Activated naive CD8-positive, alpha-beta T cell treated with anti-CD3 and anti-CD28 coated beads, Interleukin-2, amount 10 ng/mL, durations not matched to agents 7 days and 5 days (primary cell): ENCODE results near the gene SPINDOC. TPM values are rescaled to one million over a fixed set of nuclear protein-coding genes. Genes with fewer than 3 reads are reported as not detected.
A peak's percentile ranks its signal among the peaks of the same experiment; 100 is the strongest.
"Not testable (repeated sequence)": the region's sequence is repeated elsewhere in the genome, so short reads cannot be mapped to it uniquely, and the experiment has no call there.

ENCODE experiments used
- ATAC-seq: fragments of 150-1000 bp; cut with Tn5 transposase; one replicate; pipeline ENCODE4 v1.10.0; 2021; ENCODE audit warnings: low read depth, moderate library complexity
- POLR2A ChIA-PET: fragments of 350-600 bp; sonication (Branson Sonifier 250); formaldehyde crosslinking; loops from one replicate; lab custom pipeline; 2021; ENCODE audit warnings: antibody characterized with exemption; lab: Charles Lee
- DNase-seq: peaks from one replicate; pipeline ENCODE4 v3.0.0; 2021
- H3K27ac Mint-ChIP-seq: one replicate; pipeline ENCODE4 v1.8.0; 2022; ENCODE audit warnings: mild to moderate bottlenecking, mixed read lengths
- H3K27me3 Mint-ChIP-seq: one replicate; pipeline ENCODE4 v1.8.0; 2022; ENCODE audit warnings: mild to moderate bottlenecking, moderate library complexity, mixed read lengths
- H3K36me3 Mint-ChIP-seq: one replicate; pipeline ENCODE4 v1.8.0; 2021; ENCODE audit warnings: mild to moderate bottlenecking, mixed read lengths
- H3K4me1 Mint-ChIP-seq: one replicate; pipeline ENCODE4 v1.8.0; 2021; ENCODE audit warnings: mixed read lengths
- H3K4me3 Mint-ChIP-seq: one replicate; pipeline ENCODE4 v1.8.0; 2022; ENCODE audit warnings: mild to moderate bottlenecking, moderate library complexity, mixed read lengths
- H3K9me3 Mint-ChIP-seq: one replicate; pipeline ENCODE4 v1.8.0; 2021; ENCODE audit warnings: mixed read lengths
- total RNA-seq, 2 experiments: library from RNA; stranded (reverse); gene quantifications; one replicate each; pipeline ENCODE4 v1.2.3, GENCODE V29; 2021

Gene SPINDOC
- total RNA-seq, 2 experiments from 2014 or later, result 35.1 to 35.2 TPM

GRCh38 chr11:63804259-63804658 lies 9.0 kb upstream of the SPINDOC start:
- DNase-seq (no peak), ATAC-seq (no peak)
- no peak overlapping the region for H3K4me3 Mint-ChIP-seq
- no peaks in the 10 kb centered on the region for H3K9me3 Mint-ChIP-seq
- POLR2A ChIA-PET, result no interaction called here
- no peak overlapping the region for H3K27ac Mint-ChIP-seq
- no peaks in the 10 kb centered on the region for H3K36me3 Mint-ChIP-seq
- no peaks in the 10 kb centered on the region for H3K4me1 Mint-ChIP-seq
- peaks cover 9% of the 10 kb centered on the region for H3K27me3 Mint-ChIP-seq

GRCh38 chr11:63805844-63806415 lies 7.3 kb upstream of the SPINDOC start:
- H3K27ac Mint-ChIP-seq, result no peak overlapping the region
- no peak for ATAC-seq
- H3K9me3 Mint-ChIP-seq, result no peaks in the 10 kb centered on the region
- no peaks in the 10 kb centered on the region for H3K36me3 Mint-ChIP-seq
- no peak overlapping the region for H3K4me3 Mint-ChIP-seq
- H3K27me3 Mint-ChIP-seq, result peaks cover 3% of the 10 kb centered on the region
- POLR2A ChIA-PET, result no interaction called here
- H3K4me1 Mint-ChIP-seq, result peaks cover 2% of the 10 kb centered on the region
- DNase-seq, result no peak

- peaks cover 24% of the 10 kb centered on the region for H3K4me1 Mint-ChIP-seq
- H3K27me3 Mint-ChIP-seq, H3K9me3 Mint-ChIP-seq, H3K36me3 Mint-ChIP-seq, ATAC-seq, H3K4me3 Mint-ChIP-seq, DNase-seq, H3K27ac Mint-ChIP-seq: not testable (repeated sequence)
- POLR2A ChIA-PET, result interaction anchor here (0.6 to 1.1 kb wide), 2 partner anchors 96 to 185 kb away, joined by 3 to 4 read pairs; no protein-coding TSS in a partner anchor
These were observed 2.9 kb upstream of the SPINDOC start for GRCh38 chr11:63810383-63810782.

- DNase-seq, result no peak
- Mint-ChIP-seq H3K4me1 (peaks cover 32% of the 10 kb centered on the region), H3K27me3 (no peaks in the 10 kb centered on the region), H3K4me3 (no peak overlapping the region), H3K9me3 (no peaks in the 10 kb centered on the region), H3K27ac (no peak overlapping the region), H3K36me3 (peaks cover 13% of the 10 kb centered on the region)
- ATAC-seq, result no peak
- POLR2A ChIA-PET, result interaction anchor here (1.1 kb wide), 1 partner anchor 183 kb away, joined by 4 read pairs; no protein-coding TSS in a partner anchor
These were observed 1.7 kb upstream of the SPINDOC start for GRCh38 chr11:63811522-63811921.

GRCh38 chr11:63813563-63814382 lies 517 bp downstream of the SPINDOC start:
- Mint-ChIP-seq H3K4me1 (peaks cover 37% of the 10 kb centered on the region), H3K4me3 (peak overlapping the region; percentile 85), H3K9me3 (no peaks in the 10 kb centered on the region), H3K27ac (peak overlapping the region; percentile 67), H3K36me3 (peaks cover 22% of the 10 kb centered on the region), H3K27me3 (no peaks in the 10 kb centered on the region)
- DNase-seq (peak; percentile 65), ATAC-seq (peak; percentile 60)
- POLR2A ChIA-PET, result interaction anchor here (0.6 kb wide), 2 partner anchors 25 to 46 kb away, joined by 3 to 4 read pairs; no protein-coding TSS in a partner anchor

- H3K36me3 Mint-ChIP-seq, result peaks cover 22% of the 10 kb centered on the region
- peak overlapping the region; percentile 60 for H3K27ac Mint-ChIP-seq
- ATAC-seq (no peak), DNase-seq (no peak)
- peaks cover 37% of the 10 kb centered on the region for H3K4me1 Mint-ChIP-seq
- H3K9me3 Mint-ChIP-seq, result no peaks in the 10 kb centered on the region
- H3K4me3 Mint-ChIP-seq, result peak overlapping the region; percentile 85
- H3K27me3 Mint-ChIP-seq, result no peaks in the 10 kb centered on the region
- POLR2A ChIA-PET, result interaction anchor here (0.6 kb wide), 2 partner anchors 24 to 47 kb away, joined by 3 to 4 read pairs; no protein-coding TSS in a partner anchor
These were observed 1.1 kb downstream of the SPINDOC start for GRCh38 chr11:63814383-63814736.

- Mint-ChIP-seq H3K36me3 (peaks cover 29% of the 10 kb centered on the region), H3K9me3 (no peaks in the 10 kb centered on the region), H3K4me1 (peaks cover 34% of the 10 kb centered on the region), H3K27ac (no peak overlapping the region), H3K4me3 (no peak overlapping the region), H3K27me3 (no peaks in the 10 kb centered on the region)
- POLR2A ChIA-PET, result no interaction called here
- ATAC-seq (no peak), DNase-seq (no peak)
These were observed 2.9 kb downstream of the SPINDOC start for GRCh38 chr11:63816166-63816565.

- Mint-ChIP-seq H3K4me3 (no peak overlapping the region), H3K27ac (no peak overlapping the region), H3K9me3 (no peaks in the 10 kb centered on the region), H3K27me3 (no peaks in the 10 kb centered on the region), H3K4me1 (peaks cover 34% of the 10 kb centered on the region), H3K36me3 (peaks cover 33% of the 10 kb centered on the region)
- DNase-seq, result no peak
- no peak for ATAC-seq
- POLR2A ChIA-PET, result no interaction called here
These were observed 3.5 kb downstream of the SPINDOC start for GRCh38 chr11:63816732-63817131.

- Mint-ChIP-seq H3K27ac (no peak overlapping the region), H3K4me1 (peaks cover 29% of the 10 kb centered on the region), H3K9me3 (no peaks in the 10 kb centered on the region), H3K27me3 (no peaks in the 10 kb centered on the region), H3K4me3 (no peak overlapping the region), H3K36me3 (peaks cover 39% of the 10 kb centered on the region)
- ATAC-seq, result no peak
- POLR2A ChIA-PET, result no interaction called here
- no peak for DNase-seq
These were observed 4.7 kb downstream of the SPINDOC start for GRCh38 chr11:63817758-63818498.

- ATAC-seq, result no peak
These were observed 5.4 kb downstream of the SPINDOC start for GRCh38 chr11:63818609-63819008.

GRCh38 chr11:63821411-63821810 lies 8.2 kb downstream of the SPINDOC start:
- POLR2A ChIA-PET, result no interaction called here
- ATAC-seq, result no peak
- H3K4me3 Mint-ChIP-seq, result no peak overlapping the region
- no peak for DNase-seq
- no peaks in the 10 kb centered on the region for H3K9me3 Mint-ChIP-seq
- peaks cover 14% of the 10 kb centered on the region for H3K4me1 Mint-ChIP-seq
- H3K27ac Mint-ChIP-seq, result no peak overlapping the region
- H3K27me3 Mint-ChIP-seq, result no peaks in the 10 kb centered on the region
- H3K36me3 Mint-ChIP-seq, result peaks cover 42% of the 10 kb centered on the region

More at GRCh38 chr11:63818609-63819008, 5.4 kb downstream of the SPINDOC start:
- POLR2A ChIA-PET, result no interaction called here
- H3K9me3 Mint-ChIP-seq, result no peaks in the 10 kb centered on the region
- DNase-seq, result no peak
- H3K27ac Mint-ChIP-seq, result no peak overlapping the region
- no peaks in the 10 kb centered on the region for H3K27me3 Mint-ChIP-seq
- H3K36me3 Mint-ChIP-seq, result peaks cover 44% of the 10 kb centered on the region
- no peak overlapping the region for H3K4me3 Mint-ChIP-seq
- H3K4me1 Mint-ChIP-seq, result peaks cover 29% of the 10 kb centered on the region

GRCh38 chr11:63826471-63827190 lies 13.4 kb downstream of the SPINDOC start:
- H3K9me3 Mint-ChIP-seq, result no peaks in the 10 kb centered on the region
- peak overlapping the region; percentile 1 for H3K27ac Mint-ChIP-seq
- H3K36me3 Mint-ChIP-seq, result peaks cover 20% of the 10 kb centered on the region
- peaks cover 11% of the 10 kb centered on the region for H3K4me1 Mint-ChIP-seq
- no peaks in the 10 kb centered on the region for H3K27me3 Mint-ChIP-seq
- DNase-seq, result no peak
- POLR2A ChIA-PET, result interaction anchor here (0.9 kb wide), 1 partner anchor 126 kb away, joined by 3 read pairs; no protein-coding TSS in a partner anchor
- H3K4me3 Mint-ChIP-seq, result no peak overlapping the region
- no peak for ATAC-seq
